ENCODE results near the gene GPR75.

DNA sequence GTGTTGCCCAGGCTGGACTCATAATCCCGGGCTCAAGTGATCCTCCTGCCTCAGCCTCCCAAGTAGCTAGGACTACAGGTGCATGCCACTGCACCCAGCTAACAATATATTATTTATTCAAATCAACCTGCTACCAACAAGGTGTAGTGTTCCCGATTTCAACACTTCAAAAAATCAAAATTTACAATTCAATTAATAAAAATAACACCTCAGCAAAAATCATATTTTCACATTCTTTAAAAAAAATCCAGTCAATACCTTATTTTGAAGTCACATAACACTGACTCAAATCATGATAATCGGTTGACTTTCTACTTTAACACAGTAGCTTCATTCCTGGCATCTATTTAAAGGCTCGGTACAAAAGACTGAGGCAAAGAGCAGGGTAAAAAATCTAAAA lies 7.2 kb downstream of the GPR75 start:
- TF ChIP-seq POLR2A (IDR thresholded peaks at IDR 0.05; ENCODE audit: low read depth, low read length) (no peak), TAF1 (IDR thresholded peaks at IDR 0.05; ENCODE audit: low read depth, low read length) (no peak)

Measured in GM12891 (cell line).